Stimulated activated naive CD8-positive, alpha-beta T cell treated with anti-CD3 and anti-CD28 coated beads, Interleukin-15, amount 100 ng/mL, for 72 hours (primary cell): ENCODE results near the gene H1-8.

Experiments
- ATAC-seq: fragments of 150-1000 bp; cut with Tn5 transposase; 2 replicates; pipeline ENCODE4 v1.10.0; 2021; ENCODE audit warnings: mild to moderate bottlenecking, moderate library complexity
- DNase-seq, 2 donors: peaks; one replicate each; pipeline ENCODE4 v3.0.0; 2021 to 2022
- H3K27ac Mint-ChIP-seq, 2 donors: one replicate each; pipeline ENCODE4 v1.8.0; 2022; ENCODE audit warnings: mild to moderate bottlenecking in 2 of 2, mixed read lengths in 2 of 2, moderate library complexity in 2 of 2
- H3K27me3 Mint-ChIP-seq: one replicate; pipeline ENCODE4 v1.8.0; 2022; ENCODE audit warnings: mixed read lengths
- H3K4me1 Mint-ChIP-seq: one replicate; pipeline ENCODE4 v1.8.0; 2022; ENCODE audit warnings: mild to moderate bottlenecking, mixed read lengths
- H3K4me3 Mint-ChIP-seq, 2 donors: one replicate each; pipeline ENCODE4 v1.8.0; 2022; ENCODE audit warnings: mild to moderate bottlenecking in 2 of 2, mixed read lengths in 2 of 2, moderate library complexity in 1 of 2
- H3K9me3 Mint-ChIP-seq, 2 donors: one replicate each; pipeline ENCODE4 v1.8.0; 2022; ENCODE audit warnings: mixed read lengths in 2 of 2

The H1-8 gene

GRCh38 chr3:129524081-129524480 is 18.9 kb upstream of the H1-8 start:
- Mint-ChIP-seq H3K27ac (peak overlapping the region in 1 of 2 donors; percentile 92), H3K4me3 (no peak overlapping the region), H3K4me1 (no peaks in the 10 kb centered on the region), H3K9me3 (no peaks in the 10 kb centered on the region), H3K27me3 (no peaks in the 10 kb centered on the region)
- ATAC-seq = no peak
- DNase-seq = no peak

- no peak overlapping the region for H3K4me3 Mint-ChIP-seq
- DNase-seq = no peak
- H3K4me1 Mint-ChIP-seq = no peaks in the 10 kb centered on the region
- peak; percentile 40 for ATAC-seq
- H3K9me3 Mint-ChIP-seq = no peaks in the 10 kb centered on the region
- H3K27me3 Mint-ChIP-seq = no peaks in the 10 kb centered on the region
- peak overlapping the region in 1 of 2 donors; percentile 54 for H3K27ac Mint-ChIP-seq
Measured at GRCh38 chr3:129525341-129525968, 17.5 kb upstream of the H1-8 start.

- Mint-ChIP-seq H3K4me1 (no peaks in the 10 kb centered on the region), H3K27me3 (no peaks in the 10 kb centered on the region), H3K9me3 (no peaks in the 10 kb centered on the region), H3K27ac (no peak overlapping the region), H3K4me3 (no peak overlapping the region)
- DNase-seq = no peak
- no peak for ATAC-seq
Measured at GRCh38 chr3:129526121-129526900, 16.7 kb upstream of the H1-8 start.

DNA sequence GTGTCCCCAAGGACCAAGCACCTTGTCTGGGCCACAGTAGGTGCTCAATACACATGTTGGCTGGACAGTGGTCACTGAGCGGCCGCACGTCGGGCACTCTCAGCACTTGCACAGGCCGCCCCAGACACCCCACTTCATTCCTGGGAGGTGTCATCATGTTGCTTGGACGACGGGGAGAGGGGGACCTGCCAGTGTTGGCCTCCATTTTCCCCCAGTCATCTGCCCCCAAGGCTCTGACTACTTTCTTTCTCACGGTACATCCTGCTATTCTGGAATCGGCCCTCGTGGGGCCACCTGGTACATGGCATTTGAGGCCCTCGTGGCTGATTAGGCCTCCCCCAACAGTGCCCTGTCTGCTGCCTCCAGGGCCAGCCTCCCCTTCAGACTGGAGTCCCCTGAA is 15.7 kb upstream of the H1-8 start:
- H3K4me3 Mint-ChIP-seq = no peak overlapping the region
- ATAC-seq (no peak), DNase-seq (no peak)
- no peak overlapping the region for H3K27ac Mint-ChIP-seq
- no peaks in the 10 kb centered on the region for H3K9me3 Mint-ChIP-seq
- H3K27me3 Mint-ChIP-seq = no peaks in the 10 kb centered on the region
- no peaks in the 10 kb centered on the region for H3K4me1 Mint-ChIP-seq

DNA sequence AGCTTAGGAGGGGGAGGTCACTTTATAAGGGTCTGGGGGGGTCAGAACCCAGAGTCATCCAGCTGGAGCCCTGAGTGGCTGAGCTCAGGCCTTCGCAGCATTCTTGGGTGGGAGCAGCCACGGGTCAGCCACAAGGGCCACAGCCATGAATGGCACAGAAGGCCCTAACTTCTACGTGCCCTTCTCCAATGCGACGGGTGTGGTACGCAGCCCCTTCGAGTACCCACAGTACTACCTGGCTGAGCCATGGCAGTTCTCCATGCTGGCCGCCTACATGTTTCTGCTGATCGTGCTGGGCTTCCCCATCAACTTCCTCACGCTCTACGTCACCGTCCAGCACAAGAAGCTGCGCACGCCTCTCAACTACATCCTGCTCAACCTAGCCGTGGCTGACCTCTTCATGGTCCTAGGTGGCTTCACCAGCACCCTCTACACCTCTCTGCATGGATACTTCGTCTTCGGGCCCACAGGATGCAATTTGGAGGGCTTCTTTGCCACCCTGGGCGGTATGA is 14.3 kb upstream of the H1-8 start, which contains the start of gene RHO:
TSS of gene RHO (plus strand) at position 51 of the 512 bp plus-strand sequence. CDS start at position 146, 95 bp downstream.
- Mint-ChIP-seq H3K27ac (peak within 1 kb of the TSS; percentile 19 to 58), H3K4me1 (no peaks in the 10 kb centered on the region)

GRCh38 chr3:129529436-129530210 is 13.4 kb upstream of the H1-8 start:
- ATAC-seq = no peak
- peaks cover 2% of the 10 kb centered on the region for H3K4me1 Mint-ChIP-seq
- no peak overlapping the region for H3K4me3 Mint-ChIP-seq
- H3K27me3 Mint-ChIP-seq = no peaks in the 10 kb centered on the region
- H3K9me3 Mint-ChIP-seq = no peaks in the 10 kb centered on the region
- no peak for DNase-seq
- peak overlapping the region in 1 of 2 donors; percentile 2 for H3K27ac Mint-ChIP-seq

More for the DNA sequence above, 14.3 kb upstream of the H1-8 start, which contains the start of gene RHO:
- DNase-seq = no peak
- ATAC-seq = no peak
- Mint-ChIP-seq H3K27me3 (no peaks in the 10 kb centered on the region), H3K4me3 (no peak within 1 kb of the TSS), H3K9me3 (no peaks in the 10 kb centered on the region)

DNA sequence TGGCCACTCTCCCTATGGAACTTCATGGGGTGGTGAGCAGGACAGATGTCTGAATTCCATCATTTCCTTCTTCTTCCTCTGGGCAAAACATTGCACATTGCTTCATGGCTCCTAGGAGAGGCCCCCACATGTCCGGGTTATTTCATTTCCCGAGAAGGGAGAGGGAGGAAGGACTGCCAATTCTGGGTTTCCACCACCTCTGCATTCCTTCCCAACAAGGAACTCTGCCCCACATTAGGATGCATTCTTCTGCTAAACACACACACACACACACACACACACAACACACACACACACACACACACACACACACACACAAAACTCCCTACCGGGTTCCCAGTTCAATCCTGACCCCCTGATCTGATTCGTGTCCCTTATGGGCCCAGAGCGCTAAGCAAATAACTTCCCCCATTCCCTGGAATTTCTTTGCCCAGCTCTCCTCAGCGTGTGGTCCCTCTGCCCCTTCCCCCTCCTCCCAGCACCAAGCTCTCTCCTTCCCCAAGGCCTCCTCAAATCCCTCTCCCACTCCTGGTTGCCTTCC is 12.7 kb upstream of the H1-8 start:
- H3K27ac Mint-ChIP-seq = peak overlapping the region in 1 of 2 donors; percentile 90
- H3K27me3 Mint-ChIP-seq = no peaks in the 10 kb centered on the region
- H3K4me3 Mint-ChIP-seq = no peak overlapping the region
- no peaks in the 10 kb centered on the region for H3K9me3 Mint-ChIP-seq
- H3K4me1 Mint-ChIP-seq = peaks cover 5% of the 10 kb centered on the region
- DNase-seq (no peak), ATAC-seq (no peak)

GRCh38 chr3:129530821-129531220 is 12.2 kb upstream of the H1-8 start:
- H3K9me3 Mint-ChIP-seq = no peaks in the 10 kb centered on the region

GRCh38 chr3:129531699-129532098 is 11.3 kb upstream of the H1-8 start:
- Mint-ChIP-seq H3K4me1 (peaks cover 5% of the 10 kb centered on the region), H3K9me3 (no peaks in the 10 kb centered on the region), H3K4me3 (no peak overlapping the region), H3K27me3 (no peaks in the 10 kb centered on the region), H3K27ac (no peak overlapping the region)
- DNase-seq (no peak), ATAC-seq (no peak)

More at GRCh38 chr3:129530821-129531220, 12.2 kb upstream of the H1-8 start:
- Mint-ChIP-seq H3K27ac (peak overlapping the region in 1 of 2 donors; percentile 90), H3K27me3 (no peaks in the 10 kb centered on the region), H3K4me1 (peaks cover 5% of the 10 kb centered on the region), H3K4me3 (no peak overlapping the region)
- DNase-seq (no peak), ATAC-seq (no peak)

GRCh38 chr3:129532261-129532660 is 10.7 kb upstream of the H1-8 start:
- H3K27ac Mint-ChIP-seq = no peak overlapping the region
- H3K9me3 Mint-ChIP-seq = no peaks in the 10 kb centered on the region
- peaks cover 5% of the 10 kb centered on the region for H3K4me1 Mint-ChIP-seq
- no peak for ATAC-seq
- H3K27me3 Mint-ChIP-seq = no peaks in the 10 kb centered on the region
- H3K4me3 Mint-ChIP-seq = no peak overlapping the region
- DNase-seq = no peak

DNA sequence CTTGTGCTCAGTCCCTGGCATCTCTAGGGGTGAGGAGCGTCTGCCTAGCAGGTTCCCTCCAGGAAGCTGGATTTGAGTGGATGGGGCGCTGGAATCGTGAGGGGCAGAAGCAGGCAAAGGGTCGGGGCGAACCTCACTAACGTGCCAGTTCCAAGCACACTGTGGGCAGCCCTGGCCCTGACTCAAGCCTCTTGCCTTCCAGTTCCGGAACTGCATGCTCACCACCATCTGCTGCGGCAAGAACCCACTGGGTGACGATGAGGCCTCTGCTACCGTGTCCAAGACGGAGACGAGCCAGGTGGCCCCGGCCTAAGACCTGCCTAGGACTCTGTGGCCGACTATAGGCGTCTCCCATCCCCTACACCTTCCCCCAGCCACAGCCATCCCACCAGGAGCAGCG is 9.6 kb upstream of the H1-8 start:
- peaks cover 5% of the 10 kb centered on the region for H3K4me1 Mint-ChIP-seq
- H3K4me3 Mint-ChIP-seq = no peak overlapping the region
- ATAC-seq (no peak), DNase-seq (no peak)
- H3K9me3 Mint-ChIP-seq = no peaks in the 10 kb centered on the region
- H3K27ac Mint-ChIP-seq = no peak overlapping the region
- no peaks in the 10 kb centered on the region for H3K27me3 Mint-ChIP-seq

DNA sequence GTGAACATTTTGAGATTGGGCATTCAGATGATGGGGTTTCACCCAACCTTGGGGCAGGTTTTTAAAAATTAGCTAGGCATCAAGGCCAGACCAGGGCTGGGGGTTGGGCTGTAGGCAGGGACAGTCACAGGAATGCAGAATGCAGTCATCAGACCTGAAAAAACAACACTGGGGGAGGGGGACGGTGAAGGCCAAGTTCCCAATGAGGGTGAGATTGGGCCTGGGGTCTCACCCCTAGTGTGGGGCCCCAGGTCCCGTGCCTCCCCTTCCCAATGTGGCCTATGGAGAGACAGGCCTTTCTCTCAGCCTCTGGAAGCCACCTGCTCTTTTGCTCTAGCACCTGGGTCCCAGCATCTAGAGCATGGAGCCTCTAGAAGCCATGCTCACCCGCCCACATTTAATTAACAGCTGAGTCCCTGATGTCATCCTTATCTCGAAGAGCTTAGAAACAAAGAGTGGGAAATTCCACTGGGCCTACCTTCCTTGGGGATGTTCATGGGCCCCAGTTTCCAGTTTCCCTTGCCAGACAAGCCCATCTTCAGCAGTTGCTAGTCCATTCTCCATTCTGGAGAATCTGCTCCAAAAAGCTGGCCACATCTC is 8.4 kb upstream of the H1-8 start:
- H3K4me3 Mint-ChIP-seq = no peak overlapping the region
- H3K9me3 Mint-ChIP-seq = no peaks in the 10 kb centered on the region
- H3K27ac Mint-ChIP-seq = no peak overlapping the region
- DNase-seq (no peak), ATAC-seq (no peak)
- no peaks in the 10 kb centered on the region for H3K27me3 Mint-ChIP-seq
- peaks cover 5% of the 10 kb centered on the region for H3K4me1 Mint-ChIP-seq

GRCh38 chr3:129535075-129535474 is 7.9 kb upstream of the H1-8 start:
- no peak for ATAC-seq
- Mint-ChIP-seq H3K4me3 (no peak overlapping the region), H3K4me1 (peaks cover 5% of the 10 kb centered on the region), H3K9me3 (no peaks in the 10 kb centered on the region), H3K27ac (no peak overlapping the region), H3K27me3 (no peaks in the 10 kb centered on the region)
- no peak for DNase-seq

GRCh38 chr3:129536374-129536667 is 6.7 kb upstream of the H1-8 start:
- Mint-ChIP-seq H3K9me3 (no peaks in the 10 kb centered on the region), H3K27ac (no peak overlapping the region), H3K4me1 (peaks cover 5% of the 10 kb centered on the region), H3K27me3 (no peaks in the 10 kb centered on the region), H3K4me3 (no peak overlapping the region)
- DNase-seq (no peak), ATAC-seq (no peak)

DNA sequence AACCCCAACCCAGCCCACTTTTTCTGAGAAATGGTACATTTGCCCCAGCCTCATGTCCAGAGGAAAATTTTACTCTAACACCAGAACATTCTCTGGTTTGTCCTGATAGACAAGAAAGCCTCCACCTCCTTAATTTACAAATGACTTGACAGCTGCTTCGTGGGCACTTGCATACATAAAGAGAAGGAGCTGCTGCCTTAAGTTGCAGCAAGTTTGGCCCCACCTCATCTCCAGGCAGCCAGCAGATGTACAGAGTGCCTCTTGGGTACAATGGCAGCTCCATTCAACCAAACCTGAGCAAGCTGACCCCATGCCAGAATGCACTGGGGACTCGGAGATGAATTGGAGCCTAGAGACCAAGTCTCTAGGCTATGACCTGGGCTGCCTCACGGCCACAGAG is 6.2 kb upstream of the H1-8 start:
- Mint-ChIP-seq H3K9me3 (no peaks in the 10 kb centered on the region), H3K27me3 (no peaks in the 10 kb centered on the region), H3K4me1 (peaks cover 5% of the 10 kb centered on the region), H3K27ac (no peak overlapping the region), H3K4me3 (no peak overlapping the region)
- DNase-seq (no peak), ATAC-seq (no peak)
